Ovary (tissue), 3 donors: ENCODE results near the gene ZNF701.
"Not testable (repeated sequence)": the region's sequence is repeated elsewhere in the genome, so short reads cannot be mapped to it uniquely, and the experiment has no call there.

Experiments
- CTCF ChIP-seq, 3 donors: fragments of 450-650 bp in 2 of 3; fragments of 200-600 bp in 1 of 3; IDR thresholded peaks; one replicate each; pipeline versions ENCODE4 v1.5.1 to v1.8.0; 2016 to 2022; ENCODE audit warnings: antibody characterized with exemption in 3 of 3, mild to moderate bottlenecking in 1 of 3
- EP300 ChIP-seq: sonication (generic); formaldehyde crosslinking; IDR thresholded peaks from one replicate; pipeline ENCODE4 v1.6.1; 2017; ENCODE audit warnings: antibody characterized with exemption
- POLR2A ChIP-seq: fragments of 450-650 bp; IDR thresholded peaks from one replicate; pipeline ENCODE4 v1.6.1; 2017; ENCODE audit warnings: antibody characterized with exemption, mild to moderate bottlenecking, moderate library complexity
- donor health status: DM: no; HTN: no; CAD: no.

- not testable (repeated sequence) for TF ChIP-seq CTCF (IDR thresholded peaks at IDR 0.05); EP300; POLR2A
Measured at GRCh38 chr19:52558732-52559445, 11.2 kb upstream of the ZNF701 start.
